IPS DF 6.9 (cell line): ENCODE measurements around the gene SLC5A9.
A peak's percentile ranks its signal among the peaks of the same experiment; 100 is the strongest.

Source experiments
- DNase-seq: peaks from one replicate; pipeline ENCODE4 v3.0.0-alpha.2; 2013; ENCODE audit warnings: low read depth, low spot score
- H3K27ac ChIP-seq: one replicate; pipeline ENCODE4 v1.5.1; 2013; ENCODE audit warnings: low read length, control low read depth
- H3K27me3 ChIP-seq: 2 replicates; pipeline ENCODE4 v1.6.1; 2013; ENCODE audit warnings: mild to moderate bottlenecking, low read length; ENCODE audit not compliant: control insufficient read depth, insufficient read depth
- H3K36me3 ChIP-seq: 2 replicates; pipeline ENCODE4 v1.6.1; 2013; ENCODE audit warnings: low read length; ENCODE audit not compliant: control insufficient read depth, insufficient read depth
- H3K4me1 ChIP-seq: 2 replicates; pipeline ENCODE4 v1.6.1; 2013; ENCODE audit warnings: low read length; ENCODE audit not compliant: control insufficient read depth, insufficient read depth
- H3K4me3 ChIP-seq: 2 replicates; pipeline ENCODE4 v1.5.1; 2013; ENCODE audit warnings: mild to moderate bottlenecking, low read length
- H3K9me3 ChIP-seq: 2 replicates; pipeline ENCODE4 v1.6.1; 2013; ENCODE audit warnings: low read length, inconsistent platforms; ENCODE audit not compliant: control insufficient read depth, insufficient read depth
- WGBS: extraction: QIAGEN DNeasy Blood & Tissue Kit; methylation state at CpG from one replicate; pipeline ENCODE4 v1.1.7; 2013; ENCODE audit warnings: mixed read lengths, missing lambda C conversion rate; ENCODE audit not compliant: insufficient read length, insufficient coverage; 5-methylcytosine and 5-hydroxymethylcytosine counted together

The SLC5A9 gene

GRCh38 chr1:48236716-48237470 lies 14.4 kb downstream of the SLC5A9 start:
- whole genome bisulfite sequencing: no CpG with 5 or more reads among the region's 4 CpGs
- no peak for DNase-seq

GRCh38 chr1:48242141-48242736 lies 19.7 kb downstream of the SLC5A9 start:
- Histone ChIP-seq H3K27me3 (no peaks in the 10 kb centered on the region), H3K27ac (no peak overlapping the region), H3K9me3 (no peaks in the 10 kb centered on the region), H3K4me1 (no peaks in the 10 kb centered on the region), H3K36me3 (no peaks in the 10 kb centered on the region), H3K4me3 (no peak overlapping the region)
- DNase-seq: no peak
- WGBS: no CpG with 5 or more reads among the region's 12 CpGs

More at GRCh38 chr1:48236716-48237470, 14.4 kb downstream of the SLC5A9 start:
- Histone ChIP-seq H3K4me3 (no peak overlapping the region), H3K27ac (no peak overlapping the region), H3K36me3 (no peaks in the 10 kb centered on the region), H3K9me3 (no peaks in the 10 kb centered on the region), H3K4me1 (peaks cover 1% of the 10 kb centered on the region; the same call in 1 of the 2 replicates), H3K27me3 (no peaks in the 10 kb centered on the region)

DNA sequence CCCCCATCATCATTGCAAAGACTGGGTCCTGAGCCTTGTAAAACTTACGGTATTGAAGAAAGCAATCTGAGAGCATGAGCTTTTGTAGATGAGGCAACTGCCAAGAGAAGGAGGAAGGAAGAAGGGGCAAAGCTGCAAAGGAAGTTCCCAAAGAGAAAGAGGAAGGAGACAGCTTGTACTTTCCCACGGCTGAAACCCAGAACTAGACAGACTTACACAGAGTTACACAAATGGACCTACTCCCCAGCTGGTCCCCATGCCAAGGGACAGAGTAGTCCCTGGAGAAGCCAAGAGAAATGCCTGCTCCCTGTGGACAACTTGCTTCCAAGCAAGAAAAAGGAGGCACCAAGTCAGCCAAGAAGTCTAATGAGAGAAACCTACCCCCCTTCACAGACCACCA lies 22.6 kb downstream of the SLC5A9 start:
- WGBS: no CpG with 5 or more reads among the region's 2 CpGs
- no peaks in the 10 kb centered on the region for H3K27me3 ChIP-seq
- H3K9me3 ChIP-seq: no peaks in the 10 kb centered on the region
- no peak overlapping the region for H3K4me3 ChIP-seq
- DNase-seq: no peak
- no peaks in the 10 kb centered on the region for H3K36me3 ChIP-seq
- no peak overlapping the region for H3K27ac ChIP-seq
- no peaks in the 10 kb centered on the region for H3K4me1 ChIP-seq

DNA sequence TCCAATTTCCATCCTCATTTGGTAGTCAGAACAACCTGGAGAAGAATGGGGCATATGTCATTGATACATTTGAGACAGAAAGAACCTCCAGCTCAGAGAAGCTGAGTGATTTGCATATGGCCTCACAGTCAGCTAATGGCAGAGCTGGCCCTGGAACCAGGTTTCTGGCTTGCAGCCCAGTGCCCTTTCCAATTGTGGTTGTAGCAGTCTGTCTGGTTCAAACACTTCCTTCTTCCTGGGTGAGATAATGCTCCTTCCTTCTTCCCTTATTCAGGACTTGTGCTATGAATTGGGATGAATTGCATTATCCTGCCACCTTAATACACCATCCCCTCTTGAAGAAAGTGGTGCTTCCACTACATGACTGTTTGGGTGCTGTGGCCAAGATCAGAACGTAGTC lies 24.2 kb downstream of the SLC5A9 start:
- no peak overlapping the region for H3K4me3 ChIP-seq
- no CpG with 5 or more reads among the region's 1 CpG for WGBS
- H3K27me3 ChIP-seq: no peaks in the 10 kb centered on the region
- no peaks in the 10 kb centered on the region for H3K9me3 ChIP-seq
- no peaks in the 10 kb centered on the region for H3K36me3 ChIP-seq
- H3K4me1 ChIP-seq: no peaks in the 10 kb centered on the region
- no peak overlapping the region for H3K27ac ChIP-seq
- DNase-seq: no peak

DNA sequence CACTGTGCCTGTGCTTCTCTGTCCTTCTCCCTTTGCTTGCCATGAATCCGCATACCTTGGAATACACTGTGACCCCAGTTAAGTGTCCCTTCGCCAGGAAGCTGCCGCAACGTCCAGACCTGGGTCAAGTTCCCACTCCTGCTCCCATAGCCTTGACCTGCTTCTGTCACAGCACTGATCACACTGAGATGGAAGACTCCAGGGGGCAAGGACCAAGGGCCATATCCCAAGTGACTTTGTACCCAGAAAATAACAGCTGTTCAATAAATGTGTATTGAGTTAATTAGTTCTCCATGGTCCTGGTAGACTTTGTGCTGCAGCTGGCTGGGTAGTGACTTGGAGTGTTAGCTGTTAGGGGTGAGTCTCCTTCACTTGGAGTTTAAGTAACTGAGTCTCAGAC lies 25.8 kb downstream of the SLC5A9 start:
- Histone ChIP-seq H3K27ac (no peak overlapping the region), H3K9me3 (no peaks in the 10 kb centered on the region), H3K27me3 (no peaks in the 10 kb centered on the region), H3K4me3 (no peak overlapping the region), H3K4me1 (no peaks in the 10 kb centered on the region), H3K36me3 (no peaks in the 10 kb centered on the region)
- no CpG with 5 or more reads among the region's 4 CpGs for WGBS
- DNase-seq: no peak

GRCh38 chr1:48249868-48250267 lies 27.4 kb downstream of the SLC5A9 start:
- no peaks in the 10 kb centered on the region for H3K9me3 ChIP-seq
- DNase-seq: peak; percentile 13
- no peak overlapping the region for H3K27ac ChIP-seq
- no peak overlapping the region for H3K4me3 ChIP-seq
- no peaks in the 10 kb centered on the region for H3K27me3 ChIP-seq
- no peaks in the 10 kb centered on the region for H3K36me3 ChIP-seq
- no peaks in the 10 kb centered on the region for H3K4me1 ChIP-seq
- no CpG with 5 or more reads among the region's 3 CpGs for WGBS

DNA sequence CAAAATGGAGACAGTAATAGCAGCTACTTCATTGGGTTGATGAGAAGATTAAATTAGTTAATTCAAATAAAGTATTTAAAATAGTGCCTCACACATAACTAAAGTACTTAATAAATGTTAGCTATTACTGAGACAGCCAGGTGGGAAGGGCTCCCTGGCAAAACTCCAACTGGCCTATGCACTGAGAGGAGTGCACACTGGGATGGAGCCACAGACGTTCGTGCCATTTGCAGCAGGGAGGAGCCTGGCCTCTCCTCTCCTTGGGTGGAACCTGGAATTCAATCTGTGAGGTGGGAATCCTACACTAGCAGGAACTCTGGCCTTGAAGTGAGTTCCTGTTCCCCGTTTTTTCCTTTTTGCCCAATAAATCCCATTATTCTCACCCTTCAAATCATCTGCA lies 28.1 kb downstream of the SLC5A9 start:
- Histone ChIP-seq H3K36me3 (no peaks in the 10 kb centered on the region), H3K4me1 (no peaks in the 10 kb centered on the region)
- no peak for DNase-seq

GRCh38 chr1:48251323-48251722 lies 28.8 kb downstream of the SLC5A9 start:
- H3K9me3 ChIP-seq: no peaks in the 10 kb centered on the region
- H3K4me1 ChIP-seq: no peaks in the 10 kb centered on the region
- WGBS: no CpG with 5 or more reads among the region's 2 CpGs
- no peaks in the 10 kb centered on the region for H3K36me3 ChIP-seq
- no peak overlapping the region for H3K4me3 ChIP-seq
- no peak overlapping the region for H3K27ac ChIP-seq
- no peak for DNase-seq
- no peaks in the 10 kb centered on the region for H3K27me3 ChIP-seq

More for the DNA sequence above, 28.1 kb downstream of the SLC5A9 start:
- no peaks in the 10 kb centered on the region for H3K9me3 ChIP-seq
- H3K4me3 ChIP-seq: no peak overlapping the region
- no peaks in the 10 kb centered on the region for H3K27me3 ChIP-seq
- no CpG with 5 or more reads among the region's 3 CpGs for WGBS
- no peak overlapping the region for H3K27ac ChIP-seq

DNA sequence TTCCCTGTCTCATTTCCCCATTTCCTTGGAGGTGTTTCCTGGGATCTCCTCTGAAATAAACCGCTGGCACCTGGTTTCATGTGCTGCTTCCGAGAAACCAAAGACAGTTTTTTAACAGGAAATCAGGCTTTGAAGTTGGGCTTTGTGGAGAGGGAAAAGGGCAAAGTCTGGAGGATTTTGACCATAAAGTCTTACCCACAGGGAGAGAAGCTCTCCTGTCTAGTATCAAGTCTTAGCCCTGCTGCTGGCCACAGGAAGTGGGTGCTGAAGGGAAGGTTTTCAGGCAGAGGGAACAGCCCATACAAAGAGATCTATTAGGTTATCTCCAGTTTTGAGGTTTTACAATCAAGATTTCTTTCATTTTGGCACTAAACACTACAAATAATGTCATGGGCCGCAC lies 29.3 kb downstream of the SLC5A9 start:
- no peak overlapping the region for H3K4me3 ChIP-seq
- H3K27ac ChIP-seq: no peak overlapping the region
- DNase-seq: no peak
- WGBS: no CpG with 5 or more reads among the region's 3 CpGs
- H3K36me3 ChIP-seq: no peaks in the 10 kb centered on the region
- no peaks in the 10 kb centered on the region for H3K27me3 ChIP-seq
- H3K4me1 ChIP-seq: no peaks in the 10 kb centered on the region
- no peaks in the 10 kb centered on the region for H3K9me3 ChIP-seq

DNA sequence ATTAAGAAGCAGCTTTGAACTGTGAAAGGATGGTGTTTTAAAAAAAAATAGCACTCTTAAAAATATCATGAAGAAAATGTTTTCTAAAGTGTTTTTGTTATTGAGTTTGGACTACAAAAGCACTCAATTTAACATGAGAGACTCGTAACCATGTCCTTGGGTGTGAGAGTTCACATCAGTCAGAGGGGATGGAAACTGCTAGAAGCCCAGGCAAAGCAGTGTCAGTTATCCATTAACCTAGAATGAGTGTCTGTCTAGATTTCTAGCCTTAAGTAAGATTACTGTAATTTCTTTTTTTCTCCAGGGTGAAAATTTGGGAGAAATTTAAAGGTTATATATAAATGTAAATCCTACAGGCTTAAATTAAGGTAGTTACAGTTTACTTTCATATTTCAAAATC lies 31.7 kb downstream of the SLC5A9 start:
- no peak overlapping the region for H3K4me3 ChIP-seq
- WGBS: no CpG with 5 or more reads among the region's 1 CpG
- H3K27me3 ChIP-seq: no peaks in the 10 kb centered on the region
- H3K4me1 ChIP-seq: no peaks in the 10 kb centered on the region
- DNase-seq: no peak
- no peaks in the 10 kb centered on the region for H3K36me3 ChIP-seq
- H3K27ac ChIP-seq: no peak overlapping the region
- H3K9me3 ChIP-seq: no peaks in the 10 kb centered on the region

DNA sequence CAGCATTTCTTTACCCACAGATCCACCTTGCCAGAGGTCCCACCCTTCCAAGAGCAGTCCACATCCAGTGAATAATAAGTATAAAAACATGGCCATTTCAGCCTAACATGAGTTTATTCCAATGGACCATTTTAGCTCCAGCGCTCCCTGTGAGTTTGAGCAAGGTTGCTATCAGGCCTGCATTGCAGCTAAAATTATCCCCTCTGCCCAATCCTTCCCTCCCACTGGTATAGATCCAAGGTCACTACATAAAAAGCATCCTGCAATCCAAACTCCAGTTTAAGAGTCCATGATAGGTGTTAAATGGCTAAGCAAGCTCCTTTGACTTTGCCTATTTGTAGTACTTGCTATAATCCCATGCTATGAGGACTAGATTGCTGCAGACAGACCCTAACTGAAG lies 35.6 kb downstream of the SLC5A9 start:
- H3K27ac ChIP-seq: no peak overlapping the region
- WGBS: no CpG with 5 or more reads among the region's 1 CpG
- H3K36me3 ChIP-seq: no peaks in the 10 kb centered on the region
- DNase-seq: no peak
- H3K9me3 ChIP-seq: no peaks in the 10 kb centered on the region
- no peak overlapping the region for H3K4me3 ChIP-seq
- no peaks in the 10 kb centered on the region for H3K27me3 ChIP-seq
- no peaks in the 10 kb centered on the region for H3K4me1 ChIP-seq
